Raji (cell line): ENCODE data around the gene CDKL2.

ENCODE experiments used
- POLR2A ChIP-seq: IDR thresholded peaks from 2 replicates; pipeline ENCODE4 v1.6.1; 2011; ENCODE audit warnings: low read depth, low read length, control low read depth; ENCODE audit not compliant: insufficient read depth

CDKL2 gene

GRCh38 chr4:75542824-75543223 lies 87.5 kb downstream of the CDKL2 start:
- TF ChIP-seq POLR2A: no peak

GRCh38 chr4:75530556-75531322 lies 99.6 kb downstream of the CDKL2 start:
- no peak for TF ChIP-seq POLR2A
